ENCODE data around the gene JADE2.
"Not testable (repeated sequence)": the region's sequence is repeated elsewhere in the genome, so short reads cannot be mapped to it uniquely, and the experiment has no call there.

Gene JADE2

GRCh38 chr5:134552716-134553115, 27.2 kb downstream of the JADE2 start:
- DNase-seq: not testable (repeated sequence)

GRCh38 chr5:134553821-134554267, 28.4 kb downstream of the JADE2 start:
- DNase-seq: no peak

GRCh38 chr5:134554319-134555222, 29.1 kb downstream of the JADE2 start:
- no peak for DNase-seq

- no peak for DNase-seq
Measured at GRCh38 chr5:134555223-134555889, 29.9 kb downstream of the JADE2 start.

GRCh38 chr5:134555890-134556311, 30.4 kb downstream of the JADE2 start:
- no peak for DNase-seq

- not testable (repeated sequence) for DNase-seq
Measured at GRCh38 chr5:134556588-134556987, 31.1 kb downstream of the JADE2 start.

- DNase-seq: no peak
Measured at GRCh38 chr5:134556994-134557393, 31.5 kb downstream of the JADE2 start.

GRCh38 chr5:134559672-134560071, 34.2 kb downstream of the JADE2 start:
- no peak for DNase-seq

GRCh38 chr5:134560698-134561097, 35.2 kb downstream of the JADE2 start:
- DNase-seq: no peak

GRCh38 chr5:134561871-134562296, 36.4 kb downstream of the JADE2 start:
- no peak for DNase-seq

GRCh38 chr5:134563221-134563620, 37.8 kb downstream of the JADE2 start:
- DNase-seq: no peak

GRCh38 chr5:134563962-134564361, 38.5 kb downstream of the JADE2 start:
- DNase-seq: no peak

GRCh38 chr5:134564396-134564795, 38.9 kb downstream of the JADE2 start:
- no peak for DNase-seq

- no peak for DNase-seq
Measured at GRCh38 chr5:134565791-134566740, 40.6 kb downstream of the JADE2 start.

GRCh38 chr5:134566741-134567221, 41.3 kb downstream of the JADE2 start:
- DNase-seq: no peak

- no peak for DNase-seq
Measured at GRCh38 chr5:134567641-134568336, 42.3 kb downstream of the JADE2 start.

GRCh38 chr5:134568337-134568700, 42.8 kb downstream of the JADE2 start:
- DNase-seq: no peak

- DNase-seq: no peak
Measured at GRCh38 chr5:134568761-134569695, 43.6 kb downstream of the JADE2 start.

- no peak for DNase-seq
Measured at GRCh38 chr5:134569758-134570364, 44.4 kb downstream of the JADE2 start.

GRCh38 chr5:134570365-134570758, 44.9 kb downstream of the JADE2 start:
- DNase-seq: no peak
